ENCODE results near the gene CMTM5.
A peak's percentile ranks its signal among the peaks of the same experiment; 100 is the strongest.

The CMTM5 gene

GRCh38 chr14:23376482-23377197 lies at the start of gene CMTM5:
CMTM5 (plus strand) TSS chr14:23377046; CDS start chr14:23377252, 206 bp downstream.
- DNase-seq (ENCODE audit: low spot score): no peak

- DNase-seq (ENCODE audit: low spot score): peak; percentile 84
Measured at GRCh38 chr14:23327947-23328744, 48.7 kb upstream of the CMTM5 start.

- DNase-seq (ENCODE audit: low spot score): no peak
Measured at GRCh38 chr14:23335623-23336022, 41.2 kb upstream of the CMTM5 start.

GRCh38 chr14:23339506-23340268 lies 37.2 kb upstream of the CMTM5 start:
- DNase-seq (ENCODE audit: low spot score): no peak

GRCh38 chr14:23344481-23344880 lies 32.4 kb upstream of the CMTM5 start:
- no peak for DNase-seq (ENCODE audit: low spot score)

- DNase-seq (ENCODE audit: low spot score): no peak
Measured at GRCh38 chr14:23345987-23346692, 30.7 kb upstream of the CMTM5 start.

GRCh38 chr14:23346693-23347405 lies 30.0 kb upstream of the CMTM5 start:
- DNase-seq (ENCODE audit: low spot score): no peak

GRCh38 chr14:23347406-23348296 lies 29.2 kb upstream of the CMTM5 start:
- DNase-seq (ENCODE audit: low spot score): no peak

GRCh38 chr14:23348297-23348655 lies 28.6 kb upstream of the CMTM5 start:
- DNase-seq (ENCODE audit: low spot score): no peak

- no peak for DNase-seq (ENCODE audit: low spot score)
Measured at GRCh38 chr14:23349156-23349845, 27.5 kb upstream of the CMTM5 start.

- DNase-seq (ENCODE audit: low spot score): no peak
Measured at GRCh38 chr14:23351681-23352505, 25.0 kb upstream of the CMTM5 start.

GRCh38 chr14:23352506-23353432 lies 24.1 kb upstream of the CMTM5 start, which contains the start of gene SLC22A17:
SLC22A17 (minus strand) TSS chr14:23352887.
- DNase-seq (ENCODE audit: low spot score): no peak

GRCh38 chr14:23353433-23353780 lies 23.4 kb upstream of the CMTM5 start:
- DNase-seq (ENCODE audit: low spot score): no peak

- DNase-seq (ENCODE audit: low spot score): no peak
Measured at GRCh38 chr14:23354990-23355389, 21.9 kb upstream of the CMTM5 start.

GRCh38 chr14:23355871-23356435 lies 20.9 kb upstream of the CMTM5 start:
- DNase-seq (ENCODE audit: low spot score): no peak

- DNase-seq (ENCODE audit: low spot score): no peak
Measured at GRCh38 chr14:23356662-23357061, 20.2 kb upstream of the CMTM5 start.

GRCh38 chr14:23357261-23357660 lies 19.6 kb upstream of the CMTM5 start:
- no peak for DNase-seq (ENCODE audit: low spot score)
